Progenitor cell of endocrine pancreas (in vitro differentiated cells): ENCODE measurements around the gene ITPK1. TPM values are rescaled to one million over a fixed set of nuclear protein-coding genes. Genes with fewer than 3 reads are reported as not detected.

Experiments used
- DNase-seq: peaks from one replicate; pipeline ENCODE4 v3.0.0; 2021; ENCODE audit warnings: low spot score; ENCODE audit not compliant: unreplicated experiment
- H3K27ac Mint-ChIP-seq: 2 replicates; pipeline ENCODE4 v1.8.0; 2021; ENCODE audit warnings: mild to moderate bottlenecking, moderate library complexity, mixed read lengths
- H3K27me3 Mint-ChIP-seq: 2 replicates; pipeline ENCODE4 v1.8.0; 2021; ENCODE audit warnings: mixed read lengths
- H3K36me3 Mint-ChIP-seq: 2 replicates; pipeline ENCODE4 v1.8.0; 2022; ENCODE audit warnings: mixed read lengths; ENCODE audit not compliant: insufficient read depth
- H3K4me1 Mint-ChIP-seq: 2 replicates; pipeline ENCODE4 v1.8.0; 2021; ENCODE audit warnings: low read depth, mixed read lengths
- H3K4me3 Mint-ChIP-seq: 2 replicates; pipeline ENCODE4 v1.8.0; 2021; ENCODE audit warnings: low read depth, mild to moderate bottlenecking, moderate library complexity, mixed read lengths
- H3K9me3 Mint-ChIP-seq: 2 replicates; pipeline ENCODE4 v1.8.0; 2021; ENCODE audit warnings: low read depth, mixed read lengths
- total RNA-seq: library from RNA; stranded (reverse); gene quantifications from 2 replicates; pipeline ENCODE4 v1.2.1, GENCODE V29; 2021
- TF ChIP-seq, protein P1 (sequence below): fragments of 200-600 bp; sonication (generic); IDR thresholded peaks from one replicate; pipeline ENCODE4 v1.5.0; 2021; ENCODE audit warnings: antibody characterized with exemption, mild to moderate bottlenecking; ENCODE audit not compliant: unreplicated experiment

Gene ITPK1
- total RNA-seq, 1 donor from 2014 or later: 72.0 TPM

DNA sequence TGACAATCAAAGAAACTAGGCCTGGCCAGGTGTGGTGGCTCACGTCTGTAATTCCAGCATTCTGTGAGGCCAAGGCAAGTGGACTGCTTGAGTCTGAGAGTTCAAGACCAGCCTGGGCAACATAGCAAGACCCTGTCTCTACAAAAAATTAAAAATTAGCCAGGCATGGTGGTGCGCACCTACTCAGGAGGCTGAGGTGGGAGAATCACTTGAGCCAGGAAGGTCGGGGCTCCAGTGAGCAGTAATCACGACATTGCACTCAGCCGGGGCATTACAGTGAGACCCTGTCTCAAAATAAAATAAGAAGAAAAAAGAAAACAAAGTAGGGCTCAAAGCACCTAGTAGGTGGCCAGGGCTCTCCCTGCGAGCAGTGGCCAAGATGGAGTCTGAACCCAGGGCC, 113.7 kb downstream of the ITPK1 start:
- Mint-ChIP-seq H3K4me3 (no peak overlapping the region), H3K4me1 (no peaks in the 10 kb centered on the region), H3K36me3 (no peaks in the 10 kb centered on the region), H3K9me3 (no peaks in the 10 kb centered on the region), H3K27me3 (no peaks in the 10 kb centered on the region), H3K27ac (no peak overlapping the region)
- DNase-seq: no peak
- TF ChIP-seq, protein P1, sequence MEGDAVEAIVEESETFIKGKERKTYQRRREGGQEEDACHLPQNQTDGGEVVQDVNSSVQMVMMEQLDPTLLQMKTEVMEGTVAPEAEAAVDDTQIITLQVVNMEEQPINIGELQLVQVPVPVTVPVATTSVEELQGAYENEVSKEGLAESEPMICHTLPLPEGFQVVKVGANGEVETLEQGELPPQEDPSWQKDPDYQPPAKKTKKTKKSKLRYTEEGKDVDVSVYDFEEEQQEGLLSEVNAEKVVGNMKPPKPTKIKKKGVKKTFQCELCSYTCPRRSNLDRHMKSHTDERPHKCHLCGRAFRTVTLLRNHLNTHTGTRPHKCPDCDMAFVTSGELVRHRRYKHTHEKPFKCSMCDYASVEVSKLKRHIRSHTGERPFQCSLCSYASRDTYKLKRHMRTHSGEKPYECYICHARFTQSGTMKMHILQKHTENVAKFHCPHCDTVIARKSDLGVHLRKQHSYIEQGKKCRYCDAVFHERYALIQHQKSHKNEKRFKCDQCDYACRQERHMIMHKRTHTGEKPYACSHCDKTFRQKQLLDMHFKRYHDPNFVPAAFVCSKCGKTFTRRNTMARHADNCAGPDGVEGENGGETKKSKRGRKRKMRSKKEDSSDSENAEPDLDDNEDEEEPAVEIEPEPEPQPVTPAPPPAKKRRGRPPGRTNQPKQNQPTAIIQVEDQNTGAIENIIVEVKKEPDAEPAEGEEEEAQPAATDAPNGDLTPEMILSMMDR: no peak

DNA sequence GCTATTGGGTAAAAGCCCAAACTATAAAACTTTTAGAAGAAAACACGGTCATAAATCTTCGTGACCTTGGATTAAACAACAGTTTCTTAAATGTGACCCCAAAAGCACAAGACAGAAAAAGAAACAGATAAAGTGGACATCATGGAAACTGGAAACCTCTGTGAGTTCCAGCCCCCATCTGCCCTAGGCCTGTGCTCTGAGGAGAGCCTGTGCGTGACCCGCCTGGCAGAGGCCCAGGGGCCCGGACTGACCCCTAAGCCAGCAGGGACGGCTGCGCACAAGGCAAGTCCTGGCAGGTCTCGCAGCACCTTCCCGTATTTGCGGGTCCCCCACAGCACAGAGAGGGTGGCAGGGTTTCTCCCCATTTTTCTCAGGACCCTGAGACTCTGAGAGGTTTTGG, 116.8 kb downstream of the ITPK1 start:
- Mint-ChIP-seq H3K9me3 (no peaks in the 10 kb centered on the region), H3K27me3 (no peaks in the 10 kb centered on the region), H3K4me3 (no peak overlapping the region), H3K36me3 (no peaks in the 10 kb centered on the region), H3K27ac (no peak overlapping the region), H3K4me1 (no peaks in the 10 kb centered on the region)
- TF ChIP-seq, protein P1: no peak
- DNase-seq: no peak

DNA sequence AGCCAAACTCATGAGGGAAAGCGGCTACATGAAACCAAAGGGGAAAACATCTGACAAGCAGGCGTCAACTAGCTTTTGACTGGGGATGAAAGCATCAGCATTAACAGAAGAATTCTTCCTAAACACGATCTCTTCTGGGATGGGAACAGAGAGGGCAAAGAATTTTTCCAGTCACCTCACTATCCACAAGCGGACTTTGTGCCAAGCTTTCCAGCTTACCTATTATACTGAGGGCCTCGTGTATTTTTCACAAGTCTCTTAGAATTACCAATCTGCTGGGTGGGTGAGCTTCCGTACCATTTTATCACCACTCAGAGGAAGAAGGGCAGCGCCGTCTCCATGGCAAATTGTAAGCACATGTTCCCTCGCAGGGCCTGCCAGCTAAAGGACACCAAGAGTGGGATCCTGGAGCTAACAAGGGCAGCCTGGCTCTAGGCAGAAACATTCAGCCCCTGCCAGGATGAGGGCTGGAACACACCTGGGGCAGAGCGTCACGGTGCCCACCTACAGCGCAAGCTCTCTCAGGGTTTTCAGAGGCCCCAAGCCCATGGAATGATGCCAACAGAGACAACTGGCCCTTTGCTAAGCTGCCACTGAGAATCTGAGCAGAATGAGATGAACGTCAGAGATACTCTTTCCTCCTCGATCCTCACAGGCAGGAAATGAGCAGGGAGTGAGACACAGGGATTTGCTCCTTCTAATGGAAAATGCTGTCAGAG, 118.2 kb downstream of the ITPK1 start:
- Mint-ChIP-seq H3K27ac (no peak overlapping the region), H3K27me3 (no peaks in the 10 kb centered on the region), H3K4me1 (no peaks in the 10 kb centered on the region), H3K36me3 (peaks cover 2% of the 10 kb centered on the region), H3K4me3 (no peak overlapping the region), H3K9me3 (no peaks in the 10 kb centered on the region)
- TF ChIP-seq, protein P1: no peak
- no peak for DNase-seq

DNA sequence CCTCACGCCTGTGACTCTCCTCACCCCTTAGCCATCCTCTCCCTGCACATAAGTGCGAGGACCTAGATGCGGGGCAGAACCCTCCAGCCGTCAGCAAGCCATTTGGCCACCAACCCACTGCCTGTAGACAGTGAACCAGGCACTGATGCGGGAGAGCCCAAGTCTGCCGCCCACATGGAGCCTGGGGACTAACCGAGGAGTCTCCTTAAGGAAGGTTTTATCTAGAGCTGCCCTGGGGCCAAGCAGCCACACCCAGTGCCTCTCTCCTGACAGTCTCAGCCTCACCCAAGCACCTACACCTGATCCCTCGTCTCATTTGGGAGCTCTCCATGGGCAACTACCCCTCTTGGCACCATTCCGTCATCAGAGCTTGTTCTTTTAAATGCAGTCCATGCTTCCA, 120.1 kb downstream of the ITPK1 start:
- H3K36me3 Mint-ChIP-seq: peaks cover 2% of the 10 kb centered on the region
- DNase-seq: no peak
- TF ChIP-seq, protein P1: no peak
- no peaks in the 10 kb centered on the region for H3K27me3 Mint-ChIP-seq
- no peaks in the 10 kb centered on the region for H3K9me3 Mint-ChIP-seq
- H3K4me1 Mint-ChIP-seq: no peaks in the 10 kb centered on the region
- no peak overlapping the region for H3K4me3 Mint-ChIP-seq
- H3K27ac Mint-ChIP-seq: peak overlapping the region; percentile 70

DNA sequence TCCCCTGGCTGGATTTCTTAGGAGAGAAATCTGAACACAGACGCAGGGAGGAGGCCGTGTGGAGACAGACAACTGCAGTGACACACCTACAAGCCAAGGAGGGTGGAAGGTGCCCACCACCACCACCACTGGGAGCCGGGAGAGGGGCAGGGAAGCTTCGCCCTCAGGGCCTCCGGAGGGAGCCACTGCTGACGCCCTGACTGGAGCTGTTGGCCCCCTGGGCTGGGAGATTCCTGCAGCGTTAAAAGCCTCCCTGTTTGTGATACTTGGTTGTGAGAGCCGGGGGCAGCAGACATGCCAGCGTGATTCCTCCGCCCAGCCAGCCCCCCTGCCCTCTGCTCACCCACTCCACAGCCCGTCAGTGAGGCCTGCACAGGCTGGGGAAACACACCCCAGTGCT, 120.8 kb downstream of the ITPK1 start:
- DNase-seq: no peak
- Mint-ChIP-seq H3K36me3 (peaks cover 2% of the 10 kb centered on the region), H3K9me3 (no peaks in the 10 kb centered on the region), H3K27me3 (no peaks in the 10 kb centered on the region), H3K4me3 (no peak overlapping the region), H3K27ac (no peak overlapping the region), H3K4me1 (no peaks in the 10 kb centered on the region)
- TF ChIP-seq, protein P1: no peak
